Hepatic stellate cell (primary cell): ENCODE measurements around the gene TXNDC17.
"Not testable (repeated sequence)": the region's sequence is repeated elsewhere in the genome, so short reads cannot be mapped to it uniquely, and the experiment has no call there.

Experiments used
- DNase-seq: peaks from one replicate; pipeline ENCODE4 v3.0.0; 2011; ENCODE audit warnings: low spot score

The TXNDC17 gene

GRCh38 chr17:6636616-6637457, 4.0 kb upstream of the TXNDC17 start:
- DNase-seq, result no peak

GRCh38 chr17:6637458-6637840, 3.4 kb upstream of the TXNDC17 start:
- no peak for DNase-seq

GRCh38 chr17:6638046-6638908, 2.6 kb upstream of the TXNDC17 start:
- no peak for DNase-seq

GRCh38 chr17:6639014-6639585, 1.8 kb upstream of the TXNDC17 start:
- no peak for DNase-seq

GRCh38 chr17:6639586-6640535, 999 bp upstream of the TXNDC17 start:
- DNase-seq, result peak; percentile 60

GRCh38 chr17:6641247-6641863, 495 bp downstream of the TXNDC17 start:
- no peak for DNase-seq

- no peak for DNase-seq
These were observed 1.7 kb downstream of the TXNDC17 start for GRCh38 chr17:6642592-6642991.

- no peak for DNase-seq
These were observed 2.7 kb downstream of the TXNDC17 start for GRCh38 chr17:6643451-6644125.

- DNase-seq, result no peak
These were observed 7.3 kb downstream of the TXNDC17 start for GRCh38 chr17:6648181-6648580.

- DNase-seq, result peak; percentile 99
These were observed 10.6 kb downstream of the TXNDC17 start, which contains the start of the genes C17orf100 and MED31 for GRCh38 chr17:6651354-6651918. Gene C17orf100 (plus strand): TSS chr17:6651762. CDS start chr17:6651914, 152 bp downstream. Gene MED31 (minus strand): TSS chr17:6651605. CDS start chr17:6651528, 77 bp downstream.

- peak; percentile 31 for DNase-seq
These were observed 11.1 kb downstream of the TXNDC17 start for GRCh38 chr17:6651919-6652452.

- no peak for DNase-seq
These were observed 14.2 kb downstream of the TXNDC17 start for GRCh38 chr17:6654841-6655731.

GRCh38 chr17:6655732-6656361, 15.0 kb downstream of the TXNDC17 start:
- DNase-seq, result not testable (repeated sequence)

- not testable (repeated sequence) for DNase-seq
These were observed 16.2 kb downstream of the TXNDC17 start for GRCh38 chr17:6656797-6657632.

- DNase-seq, result no peak
These were observed 16.9 kb downstream of the TXNDC17 start for GRCh38 chr17:6657633-6658287.

- DNase-seq, result not testable (repeated sequence)
These were observed 17.6 kb downstream of the TXNDC17 start for GRCh38 chr17:6658411-6658810.

GRCh38 chr17:6660101-6660500, 19.2 kb downstream of the TXNDC17 start:
- DNase-seq, result no peak
